ENCODE measurements around the gene ACSF2.

The ACSF2 gene

GRCh38 chr17:50386510-50386909 lies 39.5 kb upstream of the ACSF2 start:
- FAIRE-seq (no peak), DNase-seq (ENCODE audit: insufficient read length, low spot score) (no peak)
- no peak for TF ChIP-seq CTCF (IDR thresholded peaks at IDR 0.05; ENCODE audit: insufficient read depth, missing control alignments)

GRCh38 chr17:50388728-50389127 lies 37.3 kb upstream of the ACSF2 start:
- FAIRE-seq: no peak
- no peak for DNase-seq (ENCODE audit: insufficient read length, low spot score)
- no peak for TF ChIP-seq CTCF (IDR thresholded peaks at IDR 0.05; ENCODE audit: insufficient read depth, missing control alignments)

- no peak for FAIRE-seq
- TF ChIP-seq CTCF (IDR thresholded peaks at IDR 0.05; ENCODE audit: insufficient read depth, missing control alignments): no peak
Observed at GRCh38 chr17:50389534-50389933, 36.5 kb upstream of the ACSF2 start.

GRCh38 chr17:50392621-50393020 lies 33.4 kb upstream of the ACSF2 start:
- FAIRE-seq (no peak), DNase-seq (ENCODE audit: insufficient read length, low spot score) (no peak)
- no peak for TF ChIP-seq CTCF (IDR thresholded peaks at IDR 0.05; ENCODE audit: insufficient read depth, missing control alignments)

More at GRCh38 chr17:50389534-50389933, 36.5 kb upstream of the ACSF2 start:
- DNase-seq (ENCODE audit: insufficient read length, low spot score): no peak

DNA sequence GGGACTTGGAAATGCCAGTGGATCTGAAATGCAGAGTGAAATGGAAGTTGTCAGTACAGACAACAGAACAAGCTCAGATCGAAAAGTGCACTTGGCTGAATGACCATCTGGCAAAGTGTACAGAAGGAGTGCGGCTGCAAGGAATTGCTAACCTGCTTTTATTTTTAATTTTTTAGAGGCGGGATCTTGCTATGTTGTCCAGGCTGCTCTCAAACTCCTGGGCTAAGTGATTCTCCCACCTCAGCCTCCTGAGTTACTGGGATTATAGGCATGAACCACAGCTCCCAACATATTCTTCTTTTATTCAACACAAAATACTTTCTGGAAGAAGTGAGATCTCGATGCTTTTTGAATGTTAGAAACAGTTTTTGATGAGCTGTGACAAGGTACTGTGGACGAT lies 32.3 kb upstream of the ACSF2 start:
- FAIRE-seq: no peak
- TF ChIP-seq CTCF (IDR thresholded peaks at IDR 0.05; ENCODE audit: insufficient read depth, missing control alignments): no peak

DNA sequence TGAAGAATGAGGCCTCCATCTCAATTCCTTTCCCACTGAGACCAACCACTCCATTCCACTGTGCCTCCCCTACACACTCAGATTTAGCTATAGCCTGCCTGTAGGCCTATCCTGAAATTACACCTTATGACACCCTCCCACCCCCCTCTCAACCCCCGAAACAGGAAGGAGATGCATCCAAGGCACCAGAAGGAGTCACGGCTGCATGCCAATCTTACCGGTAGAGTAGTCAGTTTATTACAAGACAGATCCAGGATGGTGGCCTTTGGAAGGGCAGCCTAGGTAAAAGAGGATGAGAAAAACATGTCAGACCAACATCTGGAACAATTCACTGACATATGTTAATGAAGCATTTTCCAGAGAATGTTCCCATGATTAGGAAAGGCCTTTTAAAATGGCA lies 31.3 kb upstream of the ACSF2 start:
- no peak for TF ChIP-seq CTCF (IDR thresholded peaks at IDR 0.05; ENCODE audit: insufficient read depth, missing control alignments)
- FAIRE-seq (no peak), DNase-seq (ENCODE audit: insufficient read length, low spot score) (no peak)

More for the DNA sequence above, 32.3 kb upstream of the ACSF2 start:
- no peak for DNase-seq (ENCODE audit: insufficient read length, low spot score)

GRCh38 chr17:50396261-50397110 lies 29.5 kb upstream of the ACSF2 start:
- no peak for TF ChIP-seq CTCF (IDR thresholded peaks at IDR 0.05; ENCODE audit: insufficient read depth, missing control alignments)
- DNase-seq (ENCODE audit: insufficient read length, low spot score) (no peak), FAIRE-seq (no peak)

All from D721Med (cell line).